Measurements from ENCODE around the gene PLA2G6.

The PLA2G6 gene

GRCh38 chr22:38098410-38099249, 83.0 kb downstream of the PLA2G6 start:
- peak; percentile 44 for DNase-seq (ENCODE audit: low spot score)
- H3K27me3 ChIP-seq (ENCODE audit: insufficient read depth, poor library complexity, severe bottlenecking) = no peaks in the 10 kb centered on the region
- H3K4me1 ChIP-seq (ENCODE audit: insufficient read depth, poor library complexity, severe bottlenecking) = no peaks in the 10 kb centered on the region
- TF ChIP-seq, protein P1, sequence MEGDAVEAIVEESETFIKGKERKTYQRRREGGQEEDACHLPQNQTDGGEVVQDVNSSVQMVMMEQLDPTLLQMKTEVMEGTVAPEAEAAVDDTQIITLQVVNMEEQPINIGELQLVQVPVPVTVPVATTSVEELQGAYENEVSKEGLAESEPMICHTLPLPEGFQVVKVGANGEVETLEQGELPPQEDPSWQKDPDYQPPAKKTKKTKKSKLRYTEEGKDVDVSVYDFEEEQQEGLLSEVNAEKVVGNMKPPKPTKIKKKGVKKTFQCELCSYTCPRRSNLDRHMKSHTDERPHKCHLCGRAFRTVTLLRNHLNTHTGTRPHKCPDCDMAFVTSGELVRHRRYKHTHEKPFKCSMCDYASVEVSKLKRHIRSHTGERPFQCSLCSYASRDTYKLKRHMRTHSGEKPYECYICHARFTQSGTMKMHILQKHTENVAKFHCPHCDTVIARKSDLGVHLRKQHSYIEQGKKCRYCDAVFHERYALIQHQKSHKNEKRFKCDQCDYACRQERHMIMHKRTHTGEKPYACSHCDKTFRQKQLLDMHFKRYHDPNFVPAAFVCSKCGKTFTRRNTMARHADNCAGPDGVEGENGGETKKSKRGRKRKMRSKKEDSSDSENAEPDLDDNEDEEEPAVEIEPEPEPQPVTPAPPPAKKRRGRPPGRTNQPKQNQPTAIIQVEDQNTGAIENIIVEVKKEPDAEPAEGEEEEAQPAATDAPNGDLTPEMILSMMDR (IDR thresholded peaks at IDR 0.05; ENCODE audit: poor library complexity, severe bottlenecking) = no peak
- no peak overlapping the region for H3K4me3 ChIP-seq (ENCODE audit: severe bottlenecking)
- ATAC-seq (ENCODE audit: low read depth) = no peak
- H3K9me3 ChIP-seq (ENCODE audit: severe bottlenecking) = no peaks in the 10 kb centered on the region
- H3K27ac ChIP-seq (ENCODE audit: poor library complexity, severe bottlenecking) = no peak overlapping the region
- H3K36me3 ChIP-seq (ENCODE audit: low read depth) = no peaks in the 10 kb centered on the region

DNA sequence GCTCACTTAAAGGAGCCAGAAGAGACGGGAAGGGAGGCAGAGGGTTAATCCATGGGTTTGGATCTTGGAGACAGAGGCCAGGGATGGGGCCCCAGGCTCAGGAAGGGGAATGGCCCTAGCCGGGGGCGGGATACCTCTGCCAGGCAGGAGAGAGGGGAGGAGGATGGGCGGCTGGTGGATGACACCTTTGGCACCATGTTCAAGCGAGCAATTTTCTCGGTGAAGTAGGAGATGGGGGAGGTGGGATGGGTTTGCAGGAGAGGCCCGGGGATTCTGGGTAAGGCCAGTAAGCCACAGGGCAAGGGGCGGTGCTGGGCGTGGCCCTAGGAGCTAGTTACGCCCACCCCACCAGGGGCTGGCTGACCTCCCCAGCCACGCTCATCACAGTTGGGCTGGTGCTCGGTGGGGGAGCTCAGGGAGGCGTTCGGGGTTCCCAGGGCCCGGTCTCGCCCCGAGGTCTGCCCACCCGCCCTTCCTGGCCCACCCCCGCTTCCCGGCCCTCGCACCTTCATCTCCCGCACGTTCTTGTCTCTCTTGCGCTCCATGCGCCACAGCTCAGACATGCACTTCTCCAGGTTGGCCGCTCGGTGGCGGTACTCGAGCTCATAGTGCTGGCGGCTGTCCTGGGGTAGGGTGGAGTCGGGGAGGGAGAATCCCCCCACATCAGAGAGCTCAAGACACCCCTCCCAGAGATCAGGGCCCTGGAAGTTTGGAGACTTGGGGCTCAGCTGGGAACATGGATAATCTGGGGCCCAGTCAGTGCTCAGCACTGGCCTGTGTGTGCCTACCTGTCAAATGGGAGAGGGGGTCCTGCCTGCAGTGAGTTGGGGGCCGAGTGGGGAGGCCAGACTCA, 83.8 kb downstream of the PLA2G6 start:
- no peaks in the 10 kb centered on the region for H3K4me1 ChIP-seq (ENCODE audit: insufficient read depth, poor library complexity, severe bottlenecking)
- H3K4me3 ChIP-seq (ENCODE audit: severe bottlenecking) = no peak overlapping the region
- H3K27ac ChIP-seq (ENCODE audit: poor library complexity, severe bottlenecking) = no peak overlapping the region
- H3K27me3 ChIP-seq (ENCODE audit: insufficient read depth, poor library complexity, severe bottlenecking) = no peaks in the 10 kb centered on the region
- TF ChIP-seq, protein P1 (IDR thresholded peaks at IDR 0.05; ENCODE audit: poor library complexity, severe bottlenecking) = no peak
- DNase-seq (ENCODE audit: low spot score) (peak; percentile 46), ATAC-seq (ENCODE audit: low read depth) (no peak)
- no peaks in the 10 kb centered on the region for H3K9me3 ChIP-seq (ENCODE audit: severe bottlenecking)
- H3K36me3 ChIP-seq (ENCODE audit: low read depth) = no peaks in the 10 kb centered on the region

GRCh38 chr22:38097058-38097457, 84.6 kb downstream of the PLA2G6 start:
- DNase-seq (ENCODE audit: low spot score) (peak; percentile 49), ATAC-seq (ENCODE audit: low read depth) (no peak)

GRCh38 chr22:38089474-38089851, 92.2 kb downstream of the PLA2G6 start:
- Histone ChIP-seq H3K27me3 (ENCODE audit: insufficient read depth, poor library complexity, severe bottlenecking) (no peaks in the 10 kb centered on the region), H3K9me3 (ENCODE audit: severe bottlenecking) (no peaks in the 10 kb centered on the region), H3K36me3 (ENCODE audit: low read depth) (no peaks in the 10 kb centered on the region), H3K4me3 (ENCODE audit: severe bottlenecking) (no peak overlapping the region), H3K27ac (ENCODE audit: poor library complexity, severe bottlenecking) (no peak overlapping the region), H3K4me1 (ENCODE audit: insufficient read depth, poor library complexity, severe bottlenecking) (no peaks in the 10 kb centered on the region)
- ATAC-seq (ENCODE audit: low read depth) (no peak), DNase-seq (ENCODE audit: low spot score) (no peak)
- TF ChIP-seq, protein P1 (IDR thresholded peaks at IDR 0.05; ENCODE audit: poor library complexity, severe bottlenecking) = no peak

More at GRCh38 chr22:38097058-38097457, 84.6 kb downstream of the PLA2G6 start:
- Histone ChIP-seq H3K4me1 (ENCODE audit: insufficient read depth, poor library complexity, severe bottlenecking) (no peaks in the 10 kb centered on the region), H3K9me3 (ENCODE audit: severe bottlenecking) (no peaks in the 10 kb centered on the region), H3K36me3 (ENCODE audit: low read depth) (no peaks in the 10 kb centered on the region), H3K27me3 (ENCODE audit: insufficient read depth, poor library complexity, severe bottlenecking) (no peaks in the 10 kb centered on the region), H3K27ac (ENCODE audit: poor library complexity, severe bottlenecking) (no peak overlapping the region), H3K4me3 (ENCODE audit: severe bottlenecking) (no peak overlapping the region)
- TF ChIP-seq, protein P1 (IDR thresholded peaks at IDR 0.05; ENCODE audit: poor library complexity, severe bottlenecking) = no peak
